SU-DHL-6 (cell line): ENCODE results near the gene UGT1A4.

ENCODE experiments used
- H2AFZ ChIP-seq: fragments of 200-600 bp; sonication (generic); 2 replicates; pipeline ENCODE4 v1.6.1; 2014; ENCODE audit warnings: low read depth, mild to moderate bottlenecking, moderate library complexity, mixed read lengths, antibody characterized with exemption, low read length; ENCODE audit not compliant: severe bottlenecking
- H3F3A ChIP-seq: fragments of 200-600 bp; shearing (Covaris generic); 2 replicates; pipeline ENCODE4 v1.6.0; 2016; ENCODE audit warnings: antibody characterized with exemption, mild to moderate bottlenecking; ENCODE audit not compliant: insufficient read depth
- H3K27ac ChIP-seq: fragments of 200-600 bp; sonication (generic); 2 replicates; pipeline ENCODE4 v1.5.1; 2016; ENCODE audit warnings: low read depth, mild to moderate bottlenecking, low read length, moderate library complexity, mixed read lengths
- H3K27me3 ChIP-seq: fragments of 200-600 bp; sonication (generic), shearing (Covaris generic); 2 replicates; pipeline ENCODE4 v1.6.0; 2014; ENCODE audit warnings: mild to moderate bottlenecking, low read length
- H3K36me3 ChIP-seq: fragments of 200-600 bp; sonication (generic); 2 replicates; pipeline ENCODE4 v1.6.1; 2014; ENCODE audit warnings: mild to moderate bottlenecking, low read length, mixed read lengths
- H3K4me2 ChIP-seq: fragments of 300-600, 200-600 bp; shearing (Covaris generic), sonication (generic); 2 replicates; pipeline ENCODE4 v1.6.0; 2014; ENCODE audit warnings: low read length, low read depth, mild to moderate bottlenecking; ENCODE audit not compliant: poor library complexity, severe bottlenecking
- H3K4me3 ChIP-seq: fragments of 200-600 bp; sonication (generic); 2 replicates; pipeline ENCODE4 v1.5.1; 2014; ENCODE audit warnings: antibody characterized with exemption, low read length, mild to moderate bottlenecking, mixed read lengths; ENCODE audit not compliant: insufficient read depth, poor library complexity, severe bottlenecking
- H3K79me2 ChIP-seq: fragments of 200-600 bp; sonication (generic); 2 replicates; pipeline ENCODE4 v1.6.1; 2014; ENCODE audit warnings: mild to moderate bottlenecking, low read length, moderate library complexity; ENCODE audit not compliant: insufficient read depth
- H3K9ac ChIP-seq: fragments of 200-600 bp; sonication (generic); 2 replicates; pipeline ENCODE4 v1.7.0; 2014; ENCODE audit warnings: mild to moderate bottlenecking, low read length
- H3K9me2 ChIP-seq: fragments of 200-600 bp; sonication (generic); replicated peaks from 2 replicates; pipeline ENCODE4 v1.6.1; 2014; ENCODE audit warnings: low read length; ENCODE audit not compliant: insufficient read depth
- H3K9me3 ChIP-seq: fragments of 200-600 bp; sonication (generic); 2 replicates; pipeline ENCODE4 v1.6.1; 2014; ENCODE audit warnings: low read length, mixed read lengths; ENCODE audit not compliant: insufficient read depth
- H4K20me1 ChIP-seq: fragments of 200-600 bp; sonication (generic); 2 replicates; pipeline ENCODE4 v1.6.1; 2014; ENCODE audit warnings: low read depth, mild to moderate bottlenecking, antibody characterized with exemption, low read length, moderate library complexity, mixed read lengths
- EZH2phosphoT487 ChIP-seq: fragments of 200-600 bp; sonication (generic), shearing (Covaris generic); conservative IDR thresholded peaks from 2 replicates; pipeline ENCODE4 v1.6.1; 2018; ENCODE audit warnings: mild to moderate bottlenecking, antibody characterized with exemption, low read length, moderate library complexity, mixed read lengths
- TF ChIP-seq, protein P1 (sequence below): fragments of 200-600 bp; sonication (generic); IDR thresholded peaks from one replicate; pipeline ENCODE4 v1.5.1; 2017; ENCODE audit warnings: antibody characterized with exemption, mild to moderate bottlenecking, low read length, moderate library complexity; ENCODE audit not compliant: insufficient read depth, poor library complexity, severe bottlenecking

Gene UGT1A4

DNA sequence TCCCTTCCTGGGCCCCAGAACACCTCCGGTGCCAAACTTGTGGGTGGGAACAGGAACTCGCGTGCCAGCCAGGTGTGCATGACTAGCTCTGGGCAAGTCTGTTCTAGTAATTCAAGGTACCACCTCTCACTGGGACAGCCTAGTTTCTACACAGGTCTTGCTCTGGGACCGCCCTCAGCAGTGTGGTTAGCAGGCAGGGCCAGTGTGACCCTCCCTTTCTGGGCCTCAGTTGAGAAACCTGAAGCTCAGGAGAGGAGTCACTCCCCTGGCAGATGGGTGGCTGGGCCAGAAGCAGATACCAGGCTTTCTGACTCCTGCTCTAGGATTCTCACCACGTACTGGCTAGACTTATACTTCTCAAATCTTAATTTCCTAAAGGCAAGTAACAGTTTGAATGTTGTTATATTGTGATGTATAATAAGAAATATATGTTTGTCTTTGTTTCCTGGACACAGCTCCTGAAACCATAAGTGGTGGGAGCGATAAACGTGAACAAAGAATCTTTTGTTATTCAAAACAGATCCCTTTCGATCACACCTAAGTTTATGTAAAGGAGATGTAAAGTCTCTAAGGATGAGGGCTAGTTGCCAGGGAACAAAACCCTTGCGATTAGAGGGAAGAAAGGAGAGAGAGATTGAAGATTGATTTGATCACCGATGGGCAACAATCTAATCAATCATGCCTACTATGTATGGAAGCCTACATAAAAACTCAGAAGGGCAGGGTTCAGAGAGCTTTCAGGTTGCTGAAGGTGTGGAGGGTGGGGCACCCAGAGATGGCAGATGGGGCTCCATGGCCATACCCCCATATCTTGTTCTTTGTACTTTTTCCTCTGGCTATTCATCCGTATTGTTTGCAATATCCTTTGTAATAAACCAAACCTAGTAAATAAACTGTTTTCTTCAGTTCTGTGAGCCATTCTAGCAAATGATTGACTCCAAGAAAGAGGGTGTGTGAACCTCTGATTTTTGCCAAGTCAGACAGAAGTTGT, 26.8 kb upstream of the UGT1A4 start:
- H3K4me2 ChIP-seq: no peak overlapping the region
- H3K9ac ChIP-seq: no peak overlapping the region
- H3K27ac ChIP-seq: no peak overlapping the region
- no peaks in the 10 kb centered on the region for H3K9me2 ChIP-seq
- H3K4me3 ChIP-seq: no peak overlapping the region
- no peaks in the 10 kb centered on the region for H3K27me3 ChIP-seq
- H3K79me2 ChIP-seq: no peaks in the 10 kb centered on the region
- no peaks in the 10 kb centered on the region for H3F3A ChIP-seq
- no peaks in the 10 kb centered on the region for H3K36me3 ChIP-seq
- TF ChIP-seq, protein P1, sequence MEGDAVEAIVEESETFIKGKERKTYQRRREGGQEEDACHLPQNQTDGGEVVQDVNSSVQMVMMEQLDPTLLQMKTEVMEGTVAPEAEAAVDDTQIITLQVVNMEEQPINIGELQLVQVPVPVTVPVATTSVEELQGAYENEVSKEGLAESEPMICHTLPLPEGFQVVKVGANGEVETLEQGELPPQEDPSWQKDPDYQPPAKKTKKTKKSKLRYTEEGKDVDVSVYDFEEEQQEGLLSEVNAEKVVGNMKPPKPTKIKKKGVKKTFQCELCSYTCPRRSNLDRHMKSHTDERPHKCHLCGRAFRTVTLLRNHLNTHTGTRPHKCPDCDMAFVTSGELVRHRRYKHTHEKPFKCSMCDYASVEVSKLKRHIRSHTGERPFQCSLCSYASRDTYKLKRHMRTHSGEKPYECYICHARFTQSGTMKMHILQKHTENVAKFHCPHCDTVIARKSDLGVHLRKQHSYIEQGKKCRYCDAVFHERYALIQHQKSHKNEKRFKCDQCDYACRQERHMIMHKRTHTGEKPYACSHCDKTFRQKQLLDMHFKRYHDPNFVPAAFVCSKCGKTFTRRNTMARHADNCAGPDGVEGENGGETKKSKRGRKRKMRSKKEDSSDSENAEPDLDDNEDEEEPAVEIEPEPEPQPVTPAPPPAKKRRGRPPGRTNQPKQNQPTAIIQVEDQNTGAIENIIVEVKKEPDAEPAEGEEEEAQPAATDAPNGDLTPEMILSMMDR: no peak
- no peak for TF ChIP-seq EZH2phosphoT487
- no peaks in the 10 kb centered on the region for H3K9me3 ChIP-seq
- no peaks in the 10 kb centered on the region for H4K20me1 ChIP-seq
- H2AFZ ChIP-seq: no peak overlapping the region

GRCh38 chr2:233692648-233693047, 25.9 kb upstream of the UGT1A4 start, which contains the start of gene UGT1A6:
TSS of gene UGT1A6 (plus strand) at chr2:233692890. CDS start at chr2:233693005, 115 bp downstream.
- TF ChIP-seq EZH2phosphoT487: no peak
- TF ChIP-seq, protein P1: no peak
- Histone ChIP-seq H3K9me2 (no peaks in the 10 kb centered on the region), H3K9me3 (no peaks in the 10 kb centered on the region), H3K27me3 (no peaks in the 10 kb centered on the region), H3K79me2 (no peaks in the 10 kb centered on the region), H3K9ac (no peak within 1 kb of the TSS), H3K36me3 (no peaks in the 10 kb centered on the region), H3K27ac (no peak within 1 kb of the TSS), H3K4me3 (no peak within 1 kb of the TSS), H2AFZ (no peak within 1 kb of the TSS), H3F3A (no peaks in the 10 kb centered on the region), H4K20me1 (no peaks in the 10 kb centered on the region), H3K4me2 (no peak within 1 kb of the TSS)

DNA sequence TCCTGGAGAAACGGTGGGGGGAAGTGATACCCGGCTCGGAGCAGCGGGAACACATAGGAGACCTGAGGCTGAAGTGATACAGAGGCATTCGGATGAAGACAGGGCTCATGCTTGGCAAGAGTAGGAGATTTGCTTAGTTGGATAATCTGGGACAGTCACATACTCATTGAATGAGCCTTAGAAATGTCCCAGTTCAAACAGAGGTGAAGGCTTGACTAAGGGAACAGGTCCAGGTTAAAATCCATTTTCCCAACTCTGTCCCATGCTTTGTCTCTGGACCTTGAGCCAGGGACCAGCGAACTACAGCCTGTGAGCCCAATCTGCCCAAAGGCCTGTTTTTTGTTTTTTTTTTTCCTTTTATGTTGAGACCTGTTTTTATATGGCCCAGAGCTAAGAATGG, 24.6 kb upstream of the UGT1A4 start:
- Histone ChIP-seq H2AFZ (no peak overlapping the region), H3F3A (no peaks in the 10 kb centered on the region), H3K27ac (no peak overlapping the region)

More for the DNA sequence above, 24.6 kb upstream of the UGT1A4 start:
- Histone ChIP-seq H3K9me2 (no peaks in the 10 kb centered on the region), H3K79me2 (no peaks in the 10 kb centered on the region), H3K4me2 (no peak overlapping the region), H4K20me1 (no peaks in the 10 kb centered on the region), H3K9ac (no peak overlapping the region), H3K4me3 (no peak overlapping the region), H3K9me3 (no peaks in the 10 kb centered on the region), H3K36me3 (no peaks in the 10 kb centered on the region), H3K27me3 (no peaks in the 10 kb centered on the region)
- no peak for TF ChIP-seq EZH2phosphoT487
- TF ChIP-seq, protein P1: no peak
